ENCODE measurements around the gene ACYP2.

The ACYP2 gene

GRCh38 chr2:54313147-54313546, 197.7 kb downstream of the ACYP2 start:
- Histone ChIP-seq H3K79me2 (ENCODE audit: insufficient read depth, low read length) (no peaks in the 10 kb centered on the region), H3K27ac (ENCODE audit: low read depth, low read length) (no peak overlapping the region), H3K4me3 (ENCODE audit: insufficient read depth, low read length, poor library complexity, severe bottlenecking) (no peak overlapping the region), H3K9me3 (ENCODE audit: insufficient read depth, low read length) (no peaks in the 10 kb centered on the region), H3K9ac (ENCODE audit: low read length) (no peak overlapping the region), H3K4me2 (ENCODE audit: low read depth, low read length, poor library complexity, severe bottlenecking) (no peak overlapping the region), H3K27me3 (ENCODE audit: low read length) (no peaks in the 10 kb centered on the region), H2AFZ (ENCODE audit: low read depth, low read length, severe bottlenecking) (no peak overlapping the region), H4K20me1 (ENCODE audit: low read depth, low read length) (no peaks in the 10 kb centered on the region), H3K36me3 (ENCODE audit: low read length) (no peaks in the 10 kb centered on the region), H3K9me2 (replicated peaks; ENCODE audit: insufficient read depth, low read length) (no peaks in the 10 kb centered on the region), H3F3A (ENCODE audit: insufficient read depth) (no peaks in the 10 kb centered on the region)
- TF ChIP-seq CTCF (IDR thresholded peaks at IDR 0.05; ENCODE audit: insufficient read depth, low read length, poor library complexity, severe bottlenecking): no peak
- TF ChIP-seq EZH2phosphoT487 (conservative IDR thresholded peaks at IDR 0.05; ENCODE audit: low read length): no peak

- Histone ChIP-seq H3K9me3 (ENCODE audit: insufficient read depth, low read length) (no peaks in the 10 kb centered on the region), H2AFZ (ENCODE audit: low read depth, low read length, severe bottlenecking) (no peak overlapping the region), H3K4me3 (ENCODE audit: insufficient read depth, low read length, poor library complexity, severe bottlenecking) (no peak overlapping the region), H3K27me3 (ENCODE audit: low read length) (no peaks in the 10 kb centered on the region), H3K27ac (ENCODE audit: low read depth, low read length) (no peak overlapping the region), H3K79me2 (ENCODE audit: insufficient read depth, low read length) (no peaks in the 10 kb centered on the region), H3K36me3 (ENCODE audit: low read length) (no peaks in the 10 kb centered on the region), H3K4me2 (ENCODE audit: low read depth, low read length, poor library complexity, severe bottlenecking) (no peak overlapping the region), H3K9ac (ENCODE audit: low read length) (no peak overlapping the region), H3K9me2 (replicated peaks; ENCODE audit: insufficient read depth, low read length) (no peaks in the 10 kb centered on the region), H4K20me1 (ENCODE audit: low read depth, low read length) (no peaks in the 10 kb centered on the region), H3F3A (ENCODE audit: insufficient read depth) (no peaks in the 10 kb centered on the region)
- TF ChIP-seq EZH2phosphoT487 (conservative IDR thresholded peaks at IDR 0.05; ENCODE audit: low read length): no peak
- TF ChIP-seq CTCF (IDR thresholded peaks at IDR 0.05; ENCODE audit: insufficient read depth, low read length, poor library complexity, severe bottlenecking): no peak
Observed at GRCh38 chr2:54317973-54318372, 202.6 kb downstream of the ACYP2 start.

GRCh38 chr2:54318821-54319220, 203.4 kb downstream of the ACYP2 start:
- Histone ChIP-seq H3K9me2 (replicated peaks; ENCODE audit: insufficient read depth, low read length) (no peaks in the 10 kb centered on the region), H3K4me2 (ENCODE audit: low read depth, low read length, poor library complexity, severe bottlenecking) (no peak overlapping the region), H3F3A (ENCODE audit: insufficient read depth) (no peaks in the 10 kb centered on the region), H3K27me3 (ENCODE audit: low read length) (no peaks in the 10 kb centered on the region), H3K9me3 (ENCODE audit: insufficient read depth, low read length) (no peaks in the 10 kb centered on the region), H3K27ac (ENCODE audit: low read depth, low read length) (no peak overlapping the region), H3K9ac (ENCODE audit: low read length) (no peak overlapping the region), H3K4me3 (ENCODE audit: insufficient read depth, low read length, poor library complexity, severe bottlenecking) (no peak overlapping the region), H3K36me3 (ENCODE audit: low read length) (no peaks in the 10 kb centered on the region), H2AFZ (ENCODE audit: low read depth, low read length, severe bottlenecking) (no peak overlapping the region), H4K20me1 (ENCODE audit: low read depth, low read length) (no peaks in the 10 kb centered on the region), H3K79me2 (ENCODE audit: insufficient read depth, low read length) (no peaks in the 10 kb centered on the region)
- TF ChIP-seq CTCF (IDR thresholded peaks at IDR 0.05; ENCODE audit: insufficient read depth, low read length, poor library complexity, severe bottlenecking): no peak
- TF ChIP-seq EZH2phosphoT487 (conservative IDR thresholded peaks at IDR 0.05; ENCODE audit: low read length): no peak
